ENCODE results near the gene TMEM242.

- TF ChIP-seq CTCF (IDR thresholded peaks at IDR 0.05) (no peak), ZFX (IDR thresholded peaks at IDR 0.05; ENCODE audit: borderline replicate concordance) (no peak)
These were observed 20.6 kb downstream of the TMEM242 start for GRCh38 chr6:157302736-157303135.
